Measurements from ENCODE around the gene FRG2.
"Not testable (repeated sequence)": the region's sequence is repeated elsewhere in the genome, so short reads cannot be mapped to it uniquely, and the experiment has no call there.

The FRG2 gene

GRCh38 chr4:190027156-190027555 lies at the start of gene FRG2:
Gene FRG2 (minus strand): TSS chr4:190027256. CDS start chr4:190027204, 52 bp downstream.
- H3K4me1 ChIP-seq (ENCODE audit: control insufficient read depth, insufficient read depth, low read length); H3K9ac ChIP-seq (ENCODE audit: low read depth, low read length); H3K9me3 ChIP-seq (ENCODE audit: control insufficient read depth, insufficient read depth, low read length); H3K4me3 ChIP-seq (ENCODE audit: low read depth, low read length); H3K36me3 ChIP-seq (ENCODE audit: control insufficient read depth, insufficient read depth, low read length): not testable (repeated sequence)
- H3K27me3 ChIP-seq (ENCODE audit: control insufficient read depth, insufficient read depth, low read length), result peaks cover 16% of the 10 kb centered on the region

GRCh38 chr4:190068351-190068750 lies 41.3 kb upstream of the FRG2 start:
- H3K9me3 ChIP-seq (ENCODE audit: control insufficient read depth, insufficient read depth, low read length); H3K4me1 ChIP-seq (ENCODE audit: control insufficient read depth, insufficient read depth, low read length); H3K36me3 ChIP-seq (ENCODE audit: control insufficient read depth, insufficient read depth, low read length); H3K9ac ChIP-seq (ENCODE audit: low read depth, low read length); H3K4me3 ChIP-seq (ENCODE audit: low read depth, low read length): not testable (repeated sequence)
- peaks cover 12% of the 10 kb centered on the region for H3K27me3 ChIP-seq (ENCODE audit: control insufficient read depth, insufficient read depth, low read length)

- not testable (repeated sequence) for H3K9me3 ChIP-seq (ENCODE audit: control insufficient read depth, insufficient read depth, low read length); H3K4me3 ChIP-seq (ENCODE audit: low read depth, low read length); H3K4me1 ChIP-seq (ENCODE audit: control insufficient read depth, insufficient read depth, low read length)
Observed at GRCh38 chr4:190064805-190065204, 37.7 kb upstream of the FRG2 start.

GRCh38 chr4:190064342-190064741 lies 37.3 kb upstream of the FRG2 start, which contains the start of gene DBET:
Gene DBET (plus strand): TSS chr4:190064502.
- H3K4me1 ChIP-seq (ENCODE audit: control insufficient read depth, insufficient read depth, low read length); H3K9me3 ChIP-seq (ENCODE audit: control insufficient read depth, insufficient read depth, low read length); H3K36me3 ChIP-seq (ENCODE audit: control insufficient read depth, insufficient read depth, low read length); H3K4me3 ChIP-seq (ENCODE audit: low read depth, low read length); H3K9ac ChIP-seq (ENCODE audit: low read depth, low read length): not testable (repeated sequence)
- peaks cover 12% of the 10 kb centered on the region for H3K27me3 ChIP-seq (ENCODE audit: control insufficient read depth, insufficient read depth, low read length)

More at GRCh38 chr4:190064805-190065204, 37.7 kb upstream of the FRG2 start:
- H3K27me3 ChIP-seq (ENCODE audit: control insufficient read depth, insufficient read depth, low read length), result peaks cover 12% of the 10 kb centered on the region
- not testable (repeated sequence) for H3K36me3 ChIP-seq (ENCODE audit: control insufficient read depth, insufficient read depth, low read length); H3K9ac ChIP-seq (ENCODE audit: low read depth, low read length)

- H3K9me3 ChIP-seq (ENCODE audit: control insufficient read depth, insufficient read depth, low read length); H3K4me1 ChIP-seq (ENCODE audit: control insufficient read depth, insufficient read depth, low read length); H3K9ac ChIP-seq (ENCODE audit: low read depth, low read length); H3K36me3 ChIP-seq (ENCODE audit: control insufficient read depth, insufficient read depth, low read length); H3K27me3 ChIP-seq (ENCODE audit: control insufficient read depth, insufficient read depth, low read length); H3K4me3 ChIP-seq (ENCODE audit: low read depth, low read length): not testable (repeated sequence)
Observed at GRCh38 chr4:190058997-190059396, 31.9 kb upstream of the FRG2 start.

- not testable (repeated sequence) for H3K27me3 ChIP-seq (ENCODE audit: control insufficient read depth, insufficient read depth, low read length); H3K9ac ChIP-seq (ENCODE audit: low read depth, low read length); H3K9me3 ChIP-seq (ENCODE audit: control insufficient read depth, insufficient read depth, low read length); H3K4me3 ChIP-seq (ENCODE audit: low read depth, low read length); H3K36me3 ChIP-seq (ENCODE audit: control insufficient read depth, insufficient read depth, low read length); H3K4me1 ChIP-seq (ENCODE audit: control insufficient read depth, insufficient read depth, low read length)
Observed at GRCh38 chr4:190049378-190050239, 22.6 kb upstream of the FRG2 start.

DNA sequence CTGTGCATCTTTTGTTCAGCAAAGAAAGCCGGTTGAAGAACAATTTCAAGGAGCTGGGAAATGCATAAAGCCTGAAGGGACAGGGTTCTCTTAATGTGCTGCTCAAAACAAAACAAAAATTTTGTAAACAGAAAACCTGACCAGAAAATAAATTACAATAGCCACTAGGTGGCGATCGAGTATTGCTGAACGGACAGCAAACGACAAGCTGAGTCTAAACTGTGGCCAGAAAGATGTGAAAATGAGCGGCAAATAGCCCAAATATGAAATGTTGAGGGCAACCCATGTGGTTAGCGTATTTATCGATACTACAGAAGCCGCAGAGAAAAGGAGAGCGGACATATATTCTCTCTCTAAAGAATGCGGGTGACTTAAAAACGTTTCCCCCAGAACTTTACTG lies 20.6 kb upstream of the FRG2 start:
- H3K4me3 ChIP-seq (ENCODE audit: low read depth, low read length); H3K9me3 ChIP-seq (ENCODE audit: control insufficient read depth, insufficient read depth, low read length); H3K36me3 ChIP-seq (ENCODE audit: control insufficient read depth, insufficient read depth, low read length); H3K4me1 ChIP-seq (ENCODE audit: control insufficient read depth, insufficient read depth, low read length); H3K27me3 ChIP-seq (ENCODE audit: control insufficient read depth, insufficient read depth, low read length); H3K9ac ChIP-seq (ENCODE audit: low read depth, low read length): not testable (repeated sequence)

GRCh38 chr4:190040873-190041272 lies 13.8 kb upstream of the FRG2 start:
- not testable (repeated sequence) for H3K4me3 ChIP-seq (ENCODE audit: low read depth, low read length); H3K9ac ChIP-seq (ENCODE audit: low read depth, low read length); H3K27me3 ChIP-seq (ENCODE audit: control insufficient read depth, insufficient read depth, low read length); H3K4me1 ChIP-seq (ENCODE audit: control insufficient read depth, insufficient read depth, low read length); H3K36me3 ChIP-seq (ENCODE audit: control insufficient read depth, insufficient read depth, low read length); H3K9me3 ChIP-seq (ENCODE audit: control insufficient read depth, insufficient read depth, low read length)

- H3K27me3 ChIP-seq (ENCODE audit: control insufficient read depth, insufficient read depth, low read length); H3K4me1 ChIP-seq (ENCODE audit: control insufficient read depth, insufficient read depth, low read length); H3K36me3 ChIP-seq (ENCODE audit: control insufficient read depth, insufficient read depth, low read length); H3K4me3 ChIP-seq (ENCODE audit: low read depth, low read length); H3K9me3 ChIP-seq (ENCODE audit: control insufficient read depth, insufficient read depth, low read length); H3K9ac ChIP-seq (ENCODE audit: low read depth, low read length): not testable (repeated sequence)
Observed at GRCh38 chr4:190037704-190038388, 10.8 kb upstream of the FRG2 start.

- not testable (repeated sequence) for H3K4me1 ChIP-seq (ENCODE audit: control insufficient read depth, insufficient read depth, low read length); H3K9me3 ChIP-seq (ENCODE audit: control insufficient read depth, insufficient read depth, low read length); H3K4me3 ChIP-seq (ENCODE audit: low read depth, low read length); H3K9ac ChIP-seq (ENCODE audit: low read depth, low read length); H3K27me3 ChIP-seq (ENCODE audit: control insufficient read depth, insufficient read depth, low read length); H3K36me3 ChIP-seq (ENCODE audit: control insufficient read depth, insufficient read depth, low read length)
Observed at GRCh38 chr4:190031264-190031663, 4.2 kb upstream of the FRG2 start.

GRCh38 chr4:190022614-190023281 lies 4.3 kb downstream of the FRG2 start:
- not testable (repeated sequence) for H3K9me3 ChIP-seq (ENCODE audit: control insufficient read depth, insufficient read depth, low read length); H3K36me3 ChIP-seq (ENCODE audit: control insufficient read depth, insufficient read depth, low read length); H3K4me3 ChIP-seq (ENCODE audit: low read depth, low read length); H3K9ac ChIP-seq (ENCODE audit: low read depth, low read length); H3K4me1 ChIP-seq (ENCODE audit: control insufficient read depth, insufficient read depth, low read length)
- H3K27me3 ChIP-seq (ENCODE audit: control insufficient read depth, insufficient read depth, low read length), result peaks cover 47% of the 10 kb centered on the region

GRCh38 chr4:190021973-190022372 lies 5.1 kb downstream of the FRG2 start:
- H3K9ac ChIP-seq (ENCODE audit: low read depth, low read length); H3K4me1 ChIP-seq (ENCODE audit: control insufficient read depth, insufficient read depth, low read length); H3K4me3 ChIP-seq (ENCODE audit: low read depth, low read length); H3K36me3 ChIP-seq (ENCODE audit: control insufficient read depth, insufficient read depth, low read length); H3K9me3 ChIP-seq (ENCODE audit: control insufficient read depth, insufficient read depth, low read length): not testable (repeated sequence)
- peaks cover 55% of the 10 kb centered on the region for H3K27me3 ChIP-seq (ENCODE audit: control insufficient read depth, insufficient read depth, low read length)
